Natural killer cell treated with Interleukin-12 subunit alpha and Interleukin-12 subunit beta and Interleukin-15 and Interleukin-18, amount 100 ng/mL, for 72 hours (primary cell): ENCODE results near the gene APBA1. TPM values are rescaled to one million over a fixed set of nuclear protein-coding genes. Genes with fewer than 3 reads are reported as not detected.

Source experiments
- ATAC-seq, 2 donors: fragments of 150-1000 bp; cut with Tn5 transposase in 1 of 2; sonication (Bioruptor Pico), chemical (Tn5 transposase) in 1 of 2; 2 replicates each; pipeline ENCODE4 v1.10.0; 2021
- DNase-seq: peaks from one replicate; pipeline ENCODE4 v3.0.0; 2022; ENCODE audit warnings: low spot score
- H3K27ac Mint-ChIP-seq, 2 donors: 1 replicate in 1 of 2; 2 replicates in 1 of 2; pipeline ENCODE4 v1.8.0; 2022; ENCODE audit warnings: mixed read lengths in 2 of 2, mild to moderate bottlenecking in 1 of 2, moderate library complexity in 1 of 2
- H3K27me3 Mint-ChIP-seq, 2 donors: 1 replicate in 1 of 2; 2 replicates in 1 of 2; pipeline ENCODE4 v1.8.0; 2022; ENCODE audit warnings: mixed read lengths in 2 of 2
- H3K36me3 Mint-ChIP-seq: one replicate; pipeline ENCODE4 v1.8.0; 2022; ENCODE audit warnings: mixed read lengths
- H3K4me1 Mint-ChIP-seq, 2 donors: 1 replicate in 1 of 2; 2 replicates in 1 of 2; pipeline ENCODE4 v1.8.0; 2022; ENCODE audit warnings: low read depth in 2 of 2, mixed read lengths in 2 of 2, mild to moderate bottlenecking in 1 of 2
- H3K4me3 Mint-ChIP-seq: one replicate; pipeline ENCODE4 v1.8.0; 2022; ENCODE audit warnings: mixed read lengths
- H3K9me3 Mint-ChIP-seq: 2 replicates; pipeline ENCODE4 v1.8.0; 2022; ENCODE audit warnings: mixed read lengths
- total RNA-seq, 2 donors: library from RNA; stranded (reverse); gene quantifications; one replicate each; pipeline ENCODE4 v1.2.3, GENCODE V29; 2022

Gene APBA1
- total RNA-seq, 2 donors from 2014 or later, result 0.57 to 1.3 TPM

DNA sequence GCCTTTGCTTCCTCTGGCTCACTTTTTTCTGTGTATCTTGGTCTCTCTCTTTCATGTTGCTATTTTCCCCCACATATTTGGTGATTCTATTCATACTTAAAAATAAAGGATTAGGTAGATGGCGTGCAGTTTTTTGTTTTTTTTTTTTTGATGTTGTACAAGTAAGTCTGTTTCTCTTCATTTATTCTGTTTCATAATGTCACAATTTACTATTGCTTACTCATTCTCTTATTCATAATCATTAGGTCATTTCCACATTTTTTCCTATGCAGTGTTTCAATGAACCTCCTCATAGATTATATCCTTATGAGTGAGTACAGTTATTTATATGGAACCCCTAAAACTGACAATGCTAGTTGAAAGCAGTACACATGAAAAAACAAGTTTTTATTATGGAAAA is 136.3 kb downstream of the APBA1 start:
- ATAC-seq (no peak), DNase-seq (no peak)
- peaks cover 13 to 44% of the 10 kb centered on the region in 2 donors for H3K27me3 Mint-ChIP-seq
- no peaks in the 10 kb centered on the region for H3K36me3 Mint-ChIP-seq
- no peaks in the 10 kb centered on the region for H3K4me1 Mint-ChIP-seq
- no peak overlapping the region for H3K27ac Mint-ChIP-seq
- H3K4me3 Mint-ChIP-seq, result no peak overlapping the region
- H3K9me3 Mint-ChIP-seq, result no peaks in the 10 kb centered on the region

DNA sequence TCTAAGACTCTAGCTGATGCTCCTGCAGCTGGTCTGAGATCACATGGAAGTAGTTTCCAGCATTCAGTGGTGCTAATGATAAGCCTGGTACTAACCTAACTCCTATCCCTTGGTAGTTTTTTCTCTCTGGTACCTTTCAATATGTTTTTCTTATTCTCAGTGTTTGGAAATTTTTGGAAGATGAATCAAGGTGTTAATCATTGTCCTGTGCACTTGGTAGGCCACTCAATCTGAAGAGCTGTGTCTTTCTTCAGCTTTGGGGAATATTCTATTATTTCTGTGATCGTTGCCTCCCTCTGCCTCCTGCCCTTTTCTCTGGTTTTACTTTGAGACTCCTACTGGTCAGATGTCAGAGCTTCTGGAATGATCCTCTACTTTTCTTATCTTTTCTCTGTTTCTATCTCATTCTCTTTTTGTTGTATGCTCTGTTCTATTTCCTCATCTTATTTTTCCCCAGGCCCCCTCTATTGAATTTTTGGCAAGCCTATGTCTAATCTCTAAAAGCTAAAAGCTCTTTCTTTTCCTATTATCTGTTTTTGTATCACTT is 136.8 kb downstream of the APBA1 start:
- no peaks in the 10 kb centered on the region for H3K36me3 Mint-ChIP-seq

GRCh38 chr9:69532396-69532795 is 139.8 kb downstream of the APBA1 start:
- no peaks in the 10 kb centered on the region for H3K4me1 Mint-ChIP-seq
- ATAC-seq (no peak), DNase-seq (no peak)
- H3K36me3 Mint-ChIP-seq, result no peaks in the 10 kb centered on the region
- H3K27me3 Mint-ChIP-seq, result peaks cover 22 to 42% of the 10 kb centered on the region in 2 donors
- no peak overlapping the region for H3K27ac Mint-ChIP-seq
- no peaks in the 10 kb centered on the region for H3K9me3 Mint-ChIP-seq
- no peak overlapping the region for H3K4me3 Mint-ChIP-seq

More for the DNA sequence above, 136.8 kb downstream of the APBA1 start:
- DNase-seq, result no peak
- ATAC-seq, result no peak
- Mint-ChIP-seq H3K27ac (no peak overlapping the region), H3K4me1 (no peaks in the 10 kb centered on the region), H3K9me3 (no peaks in the 10 kb centered on the region), H3K27me3 (peaks cover 13 to 44% of the 10 kb centered on the region in 2 donors), H3K4me3 (no peak overlapping the region)

DNA sequence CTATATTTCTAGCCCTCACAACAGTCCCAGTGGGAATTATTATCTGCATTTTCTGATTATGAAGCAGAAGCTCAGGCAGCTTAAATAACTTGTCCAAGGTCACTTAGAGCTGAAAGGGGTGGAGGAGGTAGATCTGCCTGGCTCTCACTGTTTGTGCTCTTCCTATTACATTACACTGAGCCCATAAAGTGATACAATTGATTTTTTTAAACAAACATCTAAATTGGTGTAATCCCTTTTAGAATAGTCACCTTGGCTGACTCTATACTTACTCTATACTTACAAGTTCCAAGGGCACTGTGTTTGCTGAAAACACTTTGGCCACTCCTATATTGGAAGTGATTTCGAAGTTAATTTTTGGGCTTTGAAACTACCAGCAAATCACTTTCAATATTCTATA is 144.7 kb downstream of the APBA1 start:
- peaks cover 5% of the 10 kb centered on the region for H3K9me3 Mint-ChIP-seq
- H3K4me3 Mint-ChIP-seq, result no peak overlapping the region
- no peak for ATAC-seq
- H3K4me1 Mint-ChIP-seq, result no peaks in the 10 kb centered on the region
- DNase-seq, result no peak
- H3K27me3 Mint-ChIP-seq, result peaks cover 20 to 57% of the 10 kb centered on the region in 2 donors
- no peak overlapping the region for H3K27ac Mint-ChIP-seq
- no peaks in the 10 kb centered on the region for H3K36me3 Mint-ChIP-seq

GRCh38 chr9:69526699-69527098 is 145.5 kb downstream of the APBA1 start:
- no peak overlapping the region for H3K27ac Mint-ChIP-seq
- DNase-seq (no peak), ATAC-seq (no peak)
- H3K36me3 Mint-ChIP-seq, result no peaks in the 10 kb centered on the region
- no peak overlapping the region for H3K4me3 Mint-ChIP-seq
- H3K9me3 Mint-ChIP-seq, result peaks cover 5% of the 10 kb centered on the region
- H3K4me1 Mint-ChIP-seq, result no peaks in the 10 kb centered on the region
- H3K27me3 Mint-ChIP-seq, result peaks cover 20 to 57% of the 10 kb centered on the region in 2 donors

DNA sequence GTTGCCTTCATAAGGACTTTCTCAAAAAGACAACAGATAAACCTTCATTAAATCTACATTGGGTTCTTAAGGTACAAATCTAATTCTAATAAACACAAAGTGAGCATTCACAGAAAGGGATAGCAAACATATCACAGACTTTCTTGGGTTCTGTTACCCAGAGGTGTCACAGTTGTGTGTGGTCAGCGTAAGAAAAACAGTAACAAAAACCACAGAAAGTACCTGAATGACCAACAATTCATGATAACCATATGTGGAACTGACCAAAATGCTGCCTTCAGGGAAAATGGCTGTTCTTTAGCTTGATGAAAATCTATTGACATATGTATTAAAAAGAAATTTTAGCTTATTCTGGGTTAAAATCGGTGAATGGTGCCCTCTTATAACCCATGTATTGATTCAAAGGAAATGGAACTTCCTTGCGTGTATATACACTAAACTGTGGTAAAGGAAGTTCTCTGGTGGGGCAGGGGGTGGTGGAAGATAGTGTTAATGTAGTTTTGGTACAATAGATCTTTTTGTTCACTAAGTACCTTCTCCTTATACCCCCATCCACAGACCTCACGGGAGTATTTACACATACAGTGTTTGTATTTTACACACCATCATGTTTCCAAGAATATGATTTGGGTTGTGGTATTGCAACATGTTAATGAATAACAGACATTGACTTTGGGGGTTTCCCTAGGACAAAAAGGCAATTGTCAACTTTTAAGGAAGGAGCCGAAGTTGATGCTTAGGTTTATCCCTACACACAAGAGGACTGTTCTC is 152.5 kb downstream of the APBA1 start:
- Mint-ChIP-seq H3K4me3 (no peak overlapping the region), H3K4me1 (peaks cover 0 to 12% of the 10 kb centered on the region in 2 donors), H3K9me3 (peaks cover 3% of the 10 kb centered on the region), H3K27me3 (peaks cover 15 to 39% of the 10 kb centered on the region in 2 donors), H3K27ac (no peak overlapping the region), H3K36me3 (no peaks in the 10 kb centered on the region)
- DNase-seq, result no peak
- peak; percentile 57 to 64 for ATAC-seq

DNA sequence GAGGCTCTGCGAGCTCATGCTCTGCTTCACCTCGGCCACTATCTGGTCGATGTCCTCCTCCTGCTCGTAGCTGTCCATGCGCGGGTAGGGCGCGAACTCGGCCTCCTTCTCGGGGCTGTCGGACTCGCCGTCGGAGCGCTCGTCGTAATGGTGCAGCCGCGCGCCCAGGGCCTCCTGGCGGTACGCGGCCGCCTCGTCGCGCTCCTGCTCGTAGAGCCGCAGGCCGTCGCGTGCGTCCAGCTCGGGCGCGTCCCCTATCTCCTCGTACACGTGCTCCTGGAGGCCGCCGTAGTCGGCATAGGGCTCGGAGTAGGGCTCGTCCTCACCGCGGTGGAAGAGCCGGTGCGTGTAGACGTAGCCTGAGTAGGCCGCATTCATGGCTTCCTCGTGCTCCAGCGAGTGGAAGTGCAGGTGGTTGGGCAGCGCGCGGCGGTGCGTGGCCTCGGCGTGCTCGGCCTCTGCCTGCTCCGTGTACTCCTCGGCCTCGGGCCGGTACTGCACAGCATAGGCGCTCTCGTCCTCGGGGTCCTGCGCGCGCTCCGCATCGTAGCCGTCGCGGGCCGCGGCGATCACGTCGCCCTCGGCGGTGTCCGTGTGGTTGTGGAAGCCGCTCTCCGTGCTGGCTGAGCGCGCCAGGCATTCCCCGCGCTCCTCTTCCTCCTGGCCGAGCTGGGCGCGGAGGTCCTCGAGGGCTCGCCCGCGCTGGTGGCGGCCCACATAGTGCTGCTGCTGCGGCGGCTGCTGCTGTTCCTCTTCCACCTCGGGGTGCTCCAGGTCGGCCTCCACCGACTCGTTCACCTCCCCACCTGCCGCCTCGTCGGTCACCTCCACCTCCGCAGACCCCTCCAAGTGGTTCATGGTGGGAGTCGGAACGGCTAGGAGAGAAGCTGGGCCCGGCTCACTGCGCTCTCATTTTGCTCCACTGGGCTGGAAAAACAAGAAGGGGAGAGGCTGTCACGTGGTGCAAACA is 155.5 kb downstream of the APBA1 start:
- DNase-seq, result no peak
- H3K36me3 Mint-ChIP-seq, result no peaks in the 10 kb centered on the region
- H3K9me3 Mint-ChIP-seq, result no peaks in the 10 kb centered on the region
- peaks cover 0 to 12% of the 10 kb centered on the region in 2 donors for H3K4me1 Mint-ChIP-seq
- peak in 1 of 2 donors; percentile 6 for ATAC-seq
- H3K27me3 Mint-ChIP-seq, result peaks cover 7 to 12% of the 10 kb centered on the region in 2 donors
- H3K4me3 Mint-ChIP-seq, result no peak overlapping the region
- no peak overlapping the region for H3K27ac Mint-ChIP-seq

GRCh38 chr9:69515810-69516209 is 156.4 kb downstream of the APBA1 start:
- no peaks in the 10 kb centered on the region for H3K36me3 Mint-ChIP-seq
- H3K27ac Mint-ChIP-seq, result no peak overlapping the region
- no peak for ATAC-seq
- peaks cover 4 to 6% of the 10 kb centered on the region in 2 donors for H3K27me3 Mint-ChIP-seq
- H3K4me3 Mint-ChIP-seq, result no peak overlapping the region
- no peaks in the 10 kb centered on the region for H3K9me3 Mint-ChIP-seq
- peaks cover 0 to 11% of the 10 kb centered on the region in 2 donors for H3K4me1 Mint-ChIP-seq
- no peak for DNase-seq

GRCh38 chr9:69513141-69513820 is 158.9 kb downstream of the APBA1 start:
- no peak overlapping the region for H3K4me3 Mint-ChIP-seq
- no peaks in the 10 kb centered on the region for H3K4me1 Mint-ChIP-seq
- no peaks in the 10 kb centered on the region for H3K9me3 Mint-ChIP-seq
- no peak for ATAC-seq
- no peak overlapping the region for H3K27ac Mint-ChIP-seq
- peaks cover 0 to 3% of the 10 kb centered on the region in 2 donors for H3K27me3 Mint-ChIP-seq
- no peak for DNase-seq
- H3K36me3 Mint-ChIP-seq, result no peaks in the 10 kb centered on the region

DNA sequence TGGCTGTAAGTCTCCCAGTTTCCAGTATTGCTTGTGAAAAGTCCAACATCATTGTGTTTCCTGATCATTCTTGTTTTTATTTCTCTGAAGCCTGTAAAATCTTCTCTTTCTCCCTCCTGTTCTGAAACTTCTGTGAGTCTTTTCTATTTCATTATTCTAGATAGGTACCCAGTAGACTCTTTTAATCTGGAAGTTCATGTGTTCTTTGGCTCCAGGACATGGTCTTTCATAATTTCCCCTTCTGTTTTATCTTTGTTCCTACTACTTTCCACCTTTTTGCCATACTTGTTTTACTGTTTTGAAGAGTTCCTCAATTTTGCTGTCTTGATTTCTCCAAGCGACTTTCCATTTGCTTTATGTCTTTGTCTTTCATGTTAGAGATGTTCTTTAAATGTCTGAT is 168.1 kb downstream of the APBA1 start:
- no peak overlapping the region for H3K27ac Mint-ChIP-seq
- DNase-seq, result no peak
- no peaks in the 10 kb centered on the region for H3K36me3 Mint-ChIP-seq
- H3K4me3 Mint-ChIP-seq, result no peak overlapping the region
- peaks cover 0 to 3% of the 10 kb centered on the region in 2 donors for H3K4me1 Mint-ChIP-seq
- ATAC-seq, result no peak
- H3K27me3 Mint-ChIP-seq, result peaks cover 2 to 6% of the 10 kb centered on the region in 2 donors
- H3K9me3 Mint-ChIP-seq, result no peaks in the 10 kb centered on the region

DNA sequence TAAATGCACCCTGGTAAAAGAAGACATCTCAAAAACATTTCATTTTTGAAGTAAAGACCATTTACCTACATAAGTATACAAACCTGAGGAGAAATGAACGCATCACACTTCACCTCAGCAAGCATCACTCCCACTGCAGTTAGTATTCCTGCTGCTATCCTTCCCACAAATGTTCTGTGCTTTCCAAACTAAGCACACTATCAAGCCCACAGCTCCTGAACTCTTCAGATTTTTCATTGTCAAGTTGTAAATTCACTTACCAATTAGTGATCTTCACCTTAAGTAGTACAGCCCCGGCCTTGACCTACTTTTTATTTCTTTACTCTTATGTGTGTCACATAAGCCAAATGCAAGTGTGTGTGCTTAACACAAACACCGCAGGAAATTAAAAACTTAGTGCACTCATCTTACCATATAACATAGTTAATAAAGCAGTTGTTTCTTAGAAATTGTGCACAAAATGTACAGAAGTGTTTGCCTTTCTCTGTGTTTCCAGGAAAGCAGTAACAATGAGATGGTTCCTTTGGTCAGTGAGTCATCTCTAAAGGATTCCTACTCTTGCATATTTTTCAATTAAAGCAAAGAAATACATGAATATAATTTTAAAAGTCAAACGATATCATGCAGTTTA is 169.4 kb downstream of the APBA1 start:
- Mint-ChIP-seq H3K9me3 (no peaks in the 10 kb centered on the region), H3K36me3 (no peaks in the 10 kb centered on the region), H3K27me3 (peaks cover 5 to 6% of the 10 kb centered on the region in 2 donors), H3K4me1 (peaks cover 0 to 3% of the 10 kb centered on the region in 2 donors), H3K4me3 (peak overlapping the region; percentile 13), H3K27ac (no peak overlapping the region)
- DNase-seq (no peak), ATAC-seq (peak in 1 of 2 donors; percentile 24)

DNA sequence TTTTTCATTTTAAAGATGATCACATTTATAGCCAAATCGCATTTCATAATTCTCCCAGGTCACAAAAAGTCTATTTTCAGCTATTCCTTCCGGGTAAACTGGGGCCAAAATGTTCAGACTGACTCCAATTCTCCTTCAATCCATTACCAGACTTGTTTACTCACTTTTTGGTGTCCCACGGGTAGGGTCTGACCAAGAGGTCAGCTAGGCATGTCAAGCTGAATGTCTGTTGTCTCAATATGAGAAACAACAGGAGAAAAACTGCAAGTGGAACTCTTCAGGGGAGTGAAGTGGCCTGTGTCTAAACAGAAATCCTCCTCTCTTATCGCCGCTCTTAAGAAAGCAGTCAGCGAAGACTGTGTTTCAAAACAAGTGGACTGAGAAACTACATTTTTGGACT is 171.3 kb downstream of the APBA1 start:
- Mint-ChIP-seq H3K27me3 (peaks cover 6 to 7% of the 10 kb centered on the region in 2 donors), H3K36me3 (no peaks in the 10 kb centered on the region), H3K9me3 (no peaks in the 10 kb centered on the region), H3K4me1 (peaks cover 0 to 3% of the 10 kb centered on the region in 2 donors), H3K4me3 (no peak overlapping the region), H3K27ac (no peak overlapping the region)
- ATAC-seq (no peak), DNase-seq (no peak)

DNA sequence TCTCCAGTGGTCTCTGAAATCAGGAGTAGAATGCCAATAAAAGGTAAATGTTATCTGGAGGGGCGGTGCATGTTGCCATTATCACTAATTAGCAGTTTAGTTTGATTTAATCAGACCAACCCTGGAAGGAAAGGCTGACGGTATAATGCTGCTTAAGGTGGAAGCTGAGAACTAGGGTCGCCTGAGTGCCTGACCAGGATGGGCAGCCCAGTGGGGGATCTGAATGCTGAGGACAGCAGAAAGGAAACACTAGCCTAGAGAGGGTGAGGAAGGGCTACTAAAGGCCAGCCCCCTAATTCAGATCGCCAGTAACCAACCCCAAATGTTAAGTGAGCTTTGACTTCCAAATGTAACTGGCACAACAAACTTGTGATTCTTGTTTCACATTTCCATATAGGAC is 172.2 kb downstream of the APBA1 start:
- Mint-ChIP-seq H3K27ac (no peak overlapping the region), H3K9me3 (no peaks in the 10 kb centered on the region), H3K27me3 (peaks cover 6 to 7% of the 10 kb centered on the region in 2 donors), H3K4me1 (peaks cover 0 to 3% of the 10 kb centered on the region in 2 donors), H3K4me3 (no peak overlapping the region), H3K36me3 (no peaks in the 10 kb centered on the region)
- ATAC-seq (no peak), DNase-seq (no peak)
